Putamen (tissue), 1 donor: ENCODE measurements around the gene SNW1.
A peak's percentile ranks its signal among the peaks of the same experiment; 100 is the strongest.
"Not testable (repeated sequence)": the region's sequence is repeated elsewhere in the genome, so short reads cannot be mapped to it uniquely, and the experiment has no call there.

Experiments used
- DNase-seq: peaks from one replicate; pipeline ENCODE4 v3.0.0-alpha.2; 2016; ENCODE audit warnings: low spot score

SNW1 gene

GRCh38 chr14:77760381-77761204, at the start of gene SNW1:
SNW1 (minus strand) TSS chr14:77761156; CDS start chr14:77761127, 29 bp downstream.
- peak; percentile 95 for DNase-seq

GRCh38 chr14:77809011-77809410, 48.1 kb upstream of the SNW1 start:
- no peak for DNase-seq

GRCh38 chr14:77808250-77808649, 47.3 kb upstream of the SNW1 start:
- no peak for DNase-seq

GRCh38 chr14:77805706-77806105, 44.8 kb upstream of the SNW1 start:
- no peak for DNase-seq

GRCh38 chr14:77804592-77804991, 43.6 kb upstream of the SNW1 start:
- no peak for DNase-seq

GRCh38 chr14:77800814-77801213, 39.9 kb upstream of the SNW1 start:
- DNase-seq: no peak

GRCh38 chr14:77799863-77800730, 39.1 kb upstream of the SNW1 start, which contains the start of gene ADCK1:
ADCK1 (plus strand) TSS chr14:77800109; CDS start chr14:77818979, 18,870 bp downstream.
- peak; percentile 88 for DNase-seq

GRCh38 chr14:77799456-77799855, 38.5 kb upstream of the SNW1 start:
- DNase-seq: not testable (repeated sequence)

- DNase-seq: no peak
These were observed 33.4 kb upstream of the SNW1 start for GRCh38 chr14:77794357-77794756.

- not testable (repeated sequence) for DNase-seq
These were observed 32.3 kb upstream of the SNW1 start for GRCh38 chr14:77793255-77793654.

GRCh38 chr14:77791225-77791600, 30.3 kb upstream of the SNW1 start:
- no peak for DNase-seq

GRCh38 chr14:77790566-77791224, 29.7 kb upstream of the SNW1 start:
- DNase-seq: no peak

GRCh38 chr14:77786148-77786547, 25.2 kb upstream of the SNW1 start:
- no peak for DNase-seq

GRCh38 chr14:77782202-77782601, 21.2 kb upstream of the SNW1 start:
- DNase-seq: no peak

GRCh38 chr14:77773966-77774365, 13.0 kb upstream of the SNW1 start:
- DNase-seq: not testable (repeated sequence)

GRCh38 chr14:77768442-77769069, 7.6 kb upstream of the SNW1 start:
- not testable (repeated sequence) for DNase-seq

- DNase-seq: no peak
These were observed 3.0 kb upstream of the SNW1 start for GRCh38 chr14:77763978-77764377.

GRCh38 chr14:77763316-77763715, 2.4 kb upstream of the SNW1 start:
- DNase-seq: no peak

- peak; percentile 34 for DNase-seq
These were observed 412 bp upstream of the SNW1 start for GRCh38 chr14:77761205-77761931.

GRCh38 chr14:77752799-77753516, 8.0 kb downstream of the SNW1 start:
- DNase-seq: no peak
